SH-SY5Y (cell line): ENCODE results near the gene ACHE.

Experiments used
- GATA2 ChIP-seq: IDR thresholded peaks from 2 replicates; pipeline ENCODE4 v1.6.1; 2011; ENCODE audit warnings: mild to moderate bottlenecking, low read depth, low read length
- GATA3 ChIP-seq: IDR thresholded peaks from 2 replicates; pipeline ENCODE4 v1.6.1; 2011; ENCODE audit warnings: low read depth, mild to moderate bottlenecking, low read length, moderate library complexity

- TF ChIP-seq GATA2 (no peak), GATA3 (no peak)
Measured at GRCh38 chr7:100896732-100897608, 1.3 kb upstream of the ACHE start.
